GM19324 (cell line): ENCODE results near the gene MBIP.

Source experiments
- ATAC-seq: cut with Tn5 transposase; IDR thresholded peaks from one replicate; pipeline ENCODE4 v1.9.1; 2021; ENCODE audit warnings: mild to moderate bottlenecking, moderate library complexity; ENCODE audit not compliant: unreplicated experiment, low FRiP score

MBIP gene

GRCh38 chr14:36268121-36268520 lies 52.3 kb downstream of the MBIP start:
- ATAC-seq: no peak

DNA sequence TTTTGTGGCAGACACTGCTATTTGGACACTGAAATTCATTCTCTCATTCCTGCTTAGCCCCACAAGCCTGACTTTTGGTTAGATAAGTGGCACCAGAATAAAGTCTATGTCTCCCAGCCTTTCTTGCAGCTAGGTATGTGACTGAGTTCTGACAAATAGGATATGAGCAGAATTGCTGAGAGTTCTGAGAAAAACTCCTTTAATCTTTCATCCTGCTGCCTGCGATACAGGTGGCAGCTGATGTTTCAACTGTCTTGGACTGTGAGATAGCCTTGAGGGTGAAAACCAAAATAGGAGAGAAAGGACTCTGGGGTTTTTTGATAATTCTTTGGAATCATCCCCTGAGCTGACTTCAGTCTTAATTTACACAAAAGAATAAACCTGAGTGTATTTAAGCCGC lies 55.8 kb downstream of the MBIP start:
- ATAC-seq: no peak

GRCh38 chr14:36264107-36264506 lies 56.3 kb downstream of the MBIP start:
- no peak for ATAC-seq

DNA sequence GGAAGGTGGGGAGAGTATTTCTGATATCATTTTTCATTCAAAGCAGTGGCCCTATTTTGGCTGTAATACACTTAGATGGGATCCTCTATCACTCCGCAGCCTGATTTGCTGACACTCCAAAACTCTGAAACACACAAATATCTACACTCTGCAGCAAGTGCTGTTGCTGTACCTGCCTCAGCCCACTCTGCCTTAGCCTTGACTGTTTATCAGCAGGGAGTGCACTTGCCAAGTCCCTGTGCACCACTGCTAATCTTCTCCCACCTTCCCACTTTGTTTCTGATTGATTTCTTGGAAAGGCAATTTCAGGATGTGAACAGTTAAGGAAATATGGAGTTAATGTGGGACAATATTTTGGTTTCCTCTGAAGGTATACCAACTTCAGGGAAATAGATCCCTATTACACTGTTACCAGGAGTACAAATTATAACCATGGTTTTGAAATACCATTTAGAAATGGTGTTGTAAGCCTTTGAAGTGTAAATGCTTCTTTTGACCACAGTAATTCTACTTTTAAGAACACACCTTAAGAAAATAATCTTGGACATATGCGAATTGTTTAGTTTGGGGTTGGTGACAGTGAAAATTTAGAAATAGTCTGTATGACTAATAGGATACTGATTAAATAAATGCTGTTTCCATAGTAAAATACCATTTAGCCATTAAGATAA lies 59.3 kb downstream of the MBIP start:
- no peak for ATAC-seq

DNA sequence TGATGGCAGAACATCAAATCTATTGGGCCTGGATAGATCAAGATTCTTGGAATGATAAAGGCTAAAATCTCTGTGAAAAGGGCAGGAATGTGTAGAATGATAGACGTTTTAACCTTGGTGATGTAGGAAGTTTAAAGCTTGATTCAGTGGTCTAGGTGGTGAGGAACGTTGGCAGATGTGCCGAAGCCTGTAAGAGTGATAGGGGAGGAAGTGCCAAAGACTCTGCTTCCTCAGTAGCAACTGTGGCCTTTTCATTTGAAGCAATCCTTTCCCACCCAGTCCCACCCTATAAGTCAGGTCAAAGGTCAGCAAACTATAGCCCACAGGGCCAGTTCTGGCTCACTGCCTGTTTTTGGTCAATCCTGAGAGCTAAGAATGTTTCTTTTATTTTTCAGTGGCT lies 62.2 kb downstream of the MBIP start:
- ATAC-seq: no peak

DNA sequence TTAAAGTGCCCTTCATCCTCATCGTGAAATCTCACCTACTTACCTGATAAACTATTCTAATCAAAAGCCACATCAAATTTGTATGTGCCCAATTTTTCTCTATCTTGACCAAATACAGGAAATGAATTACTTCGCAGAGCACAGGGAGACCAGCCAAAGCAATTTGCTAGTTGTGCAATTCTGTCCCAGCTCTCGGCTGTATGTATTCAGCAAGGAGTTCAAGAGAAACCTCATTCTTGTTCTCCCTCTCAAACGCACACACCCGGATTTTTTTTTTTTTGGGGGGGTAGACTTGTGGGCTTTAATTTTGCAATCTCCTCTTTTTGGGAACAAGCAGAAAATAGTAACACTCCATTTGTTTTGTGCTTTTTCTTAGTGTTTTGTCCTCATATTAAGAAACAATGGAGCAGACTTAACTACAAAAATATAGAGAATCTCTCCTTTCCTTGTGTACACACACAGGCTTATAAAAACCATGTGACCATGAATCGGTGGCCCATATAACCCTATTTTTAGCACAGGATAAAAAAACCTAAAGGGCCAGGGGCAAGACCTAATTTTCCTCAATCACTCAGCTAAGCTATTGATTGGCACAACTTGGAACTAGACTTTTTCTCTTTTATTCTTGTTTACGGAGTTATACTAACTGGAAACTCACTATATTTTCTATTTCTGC lies 64.2 kb downstream of the MBIP start:
- ATAC-seq: no peak

- no peak for ATAC-seq
Measured at GRCh38 chr14:36254020-36254624, 66.3 kb downstream of the MBIP start.
